ENCODE measurements around the gene DAPL1. TPM values are rescaled to one million over a fixed set of nuclear protein-coding genes. Genes with fewer than 3 reads are reported as not detected.
"Not testable (repeated sequence)": the region's sequence is repeated elsewhere in the genome, so short reads cannot be mapped to it uniquely, and the experiment has no call there.

DAPL1 gene
- total RNA-seq, 1 experiment from 2014 or later: not detected

- H3K27me3 ChIP-seq (ENCODE audit: control insufficient read depth, insufficient read depth, low read length): no peaks in the 10 kb centered on the region
- DNase-seq: no peak
- no peak overlapping the region for H3K4me3 ChIP-seq (ENCODE audit: insufficient read depth, low read depth, low read length)
- H3K36me3 ChIP-seq (replicated peaks; ENCODE audit: control insufficient read depth, insufficient read depth, low read length): no peaks in the 10 kb centered on the region
Measured at GRCh38 chr2:158823486-158824237, 28.5 kb downstream of the DAPL1 start.

GRCh38 chr2:158825021-158825420 is 29.9 kb downstream of the DAPL1 start:
- DNase-seq: no peak
- H3K36me3 ChIP-seq (replicated peaks; ENCODE audit: control insufficient read depth, insufficient read depth, low read length): no peaks in the 10 kb centered on the region
- no peak overlapping the region for H3K4me3 ChIP-seq (ENCODE audit: insufficient read depth, low read depth, low read length)
- H3K27me3 ChIP-seq (ENCODE audit: control insufficient read depth, insufficient read depth, low read length): no peaks in the 10 kb centered on the region

GRCh38 chr2:158826965-158827364 is 31.8 kb downstream of the DAPL1 start:
- Histone ChIP-seq H3K36me3 (replicated peaks; ENCODE audit: control insufficient read depth, insufficient read depth, low read length) (no peaks in the 10 kb centered on the region), H3K27me3 (ENCODE audit: control insufficient read depth, insufficient read depth, low read length) (no peaks in the 10 kb centered on the region), H3K4me3 (ENCODE audit: insufficient read depth, low read depth, low read length) (no peak overlapping the region)
- no peak for DNase-seq

GRCh38 chr2:158828378-158829164 is 33.5 kb downstream of the DAPL1 start:
- DNase-seq: no peak
- Histone ChIP-seq H3K36me3 (replicated peaks; ENCODE audit: control insufficient read depth, insufficient read depth, low read length) (no peaks in the 10 kb centered on the region), H3K4me3 (ENCODE audit: insufficient read depth, low read depth, low read length) (no peak overlapping the region), H3K27me3 (ENCODE audit: control insufficient read depth, insufficient read depth, low read length) (no peaks in the 10 kb centered on the region)

GRCh38 chr2:158829167-158829566 is 34.0 kb downstream of the DAPL1 start:
- Histone ChIP-seq H3K36me3 (replicated peaks; ENCODE audit: control insufficient read depth, insufficient read depth, low read length) (no peaks in the 10 kb centered on the region), H3K4me3 (ENCODE audit: insufficient read depth, low read depth, low read length) (no peak overlapping the region), H3K27me3 (ENCODE audit: control insufficient read depth, insufficient read depth, low read length) (no peaks in the 10 kb centered on the region)
- no peak for DNase-seq

GRCh38 chr2:158830201-158830600 is 35.1 kb downstream of the DAPL1 start:
- H3K36me3 ChIP-seq (replicated peaks; ENCODE audit: control insufficient read depth, insufficient read depth, low read length): no peaks in the 10 kb centered on the region
- H3K27me3 ChIP-seq (ENCODE audit: control insufficient read depth, insufficient read depth, low read length): no peaks in the 10 kb centered on the region
- no peak for DNase-seq
- H3K4me3 ChIP-seq (ENCODE audit: insufficient read depth, low read depth, low read length): no peak overlapping the region

- no peak for DNase-seq
- Histone ChIP-seq H3K27me3 (ENCODE audit: control insufficient read depth, insufficient read depth, low read length) (no peaks in the 10 kb centered on the region), H3K4me3 (ENCODE audit: insufficient read depth, low read depth, low read length) (no peak overlapping the region), H3K36me3 (replicated peaks; ENCODE audit: control insufficient read depth, insufficient read depth, low read length) (no peaks in the 10 kb centered on the region)
Measured at GRCh38 chr2:158835431-158835830, 40.3 kb downstream of the DAPL1 start.

GRCh38 chr2:158837645-158838044 is 42.5 kb downstream of the DAPL1 start:
- Histone ChIP-seq H3K4me3 (ENCODE audit: insufficient read depth, low read depth, low read length) (no peak overlapping the region), H3K27me3 (ENCODE audit: control insufficient read depth, insufficient read depth, low read length) (no peaks in the 10 kb centered on the region), H3K36me3 (replicated peaks; ENCODE audit: control insufficient read depth, insufficient read depth, low read length) (no peaks in the 10 kb centered on the region)
- DNase-seq: no peak

GRCh38 chr2:158841850-158842249 is 46.7 kb downstream of the DAPL1 start:
- no peak for DNase-seq
- H3K4me3 ChIP-seq (ENCODE audit: insufficient read depth, low read depth, low read length): no peak overlapping the region
- H3K27me3 ChIP-seq (ENCODE audit: control insufficient read depth, insufficient read depth, low read length): no peaks in the 10 kb centered on the region
- no peaks in the 10 kb centered on the region for H3K36me3 ChIP-seq (replicated peaks; ENCODE audit: control insufficient read depth, insufficient read depth, low read length)

- no peak for DNase-seq
- Histone ChIP-seq H3K4me3 (ENCODE audit: insufficient read depth, low read depth, low read length) (no peak overlapping the region), H3K27me3 (ENCODE audit: control insufficient read depth, insufficient read depth, low read length) (no peaks in the 10 kb centered on the region), H3K36me3 (replicated peaks; ENCODE audit: control insufficient read depth, insufficient read depth, low read length) (no peaks in the 10 kb centered on the region)
Measured at GRCh38 chr2:158845444-158845843, 50.3 kb downstream of the DAPL1 start.

- Histone ChIP-seq H3K4me3 (ENCODE audit: insufficient read depth, low read depth, low read length) (no peak overlapping the region), H3K36me3 (replicated peaks; ENCODE audit: control insufficient read depth, insufficient read depth, low read length) (no peaks in the 10 kb centered on the region), H3K27me3 (ENCODE audit: control insufficient read depth, insufficient read depth, low read length) (no peaks in the 10 kb centered on the region)
- no peak for DNase-seq
Measured at GRCh38 chr2:158845859-158846258, 50.7 kb downstream of the DAPL1 start.

GRCh38 chr2:158847526-158847925 is 52.4 kb downstream of the DAPL1 start:
- H3K27me3 ChIP-seq (ENCODE audit: control insufficient read depth, insufficient read depth, low read length); DNase-seq; H3K36me3 ChIP-seq (replicated peaks; ENCODE audit: control insufficient read depth, insufficient read depth, low read length); H3K4me3 ChIP-seq (ENCODE audit: insufficient read depth, low read depth, low read length): not testable (repeated sequence)

GRCh38 chr2:158848031-158848970 is 53.2 kb downstream of the DAPL1 start:
- not testable (repeated sequence) for H3K36me3 ChIP-seq (replicated peaks; ENCODE audit: control insufficient read depth, insufficient read depth, low read length); H3K4me3 ChIP-seq (ENCODE audit: insufficient read depth, low read depth, low read length); H3K27me3 ChIP-seq (ENCODE audit: control insufficient read depth, insufficient read depth, low read length); DNase-seq

- H3K4me3 ChIP-seq (ENCODE audit: insufficient read depth, low read depth, low read length); H3K27me3 ChIP-seq (ENCODE audit: control insufficient read depth, insufficient read depth, low read length); H3K36me3 ChIP-seq (replicated peaks; ENCODE audit: control insufficient read depth, insufficient read depth, low read length); DNase-seq: not testable (repeated sequence)
Measured at GRCh38 chr2:158860179-158860578, 65.1 kb downstream of the DAPL1 start.

All from H7 (cell line).